NCI-H774 (cell line): ENCODE data around the gene CEACAM8.
"Not testable (repeated sequence)": the region's sequence is repeated elsewhere in the genome, so short reads cannot be mapped to it uniquely, and the experiment has no call there.

ENCODE experiments used
- DNase-seq: peaks from one replicate; lab custom pipeline; 2025; lab: John Stamatoyannopoulos, UW

CEACAM8 gene

DNA sequence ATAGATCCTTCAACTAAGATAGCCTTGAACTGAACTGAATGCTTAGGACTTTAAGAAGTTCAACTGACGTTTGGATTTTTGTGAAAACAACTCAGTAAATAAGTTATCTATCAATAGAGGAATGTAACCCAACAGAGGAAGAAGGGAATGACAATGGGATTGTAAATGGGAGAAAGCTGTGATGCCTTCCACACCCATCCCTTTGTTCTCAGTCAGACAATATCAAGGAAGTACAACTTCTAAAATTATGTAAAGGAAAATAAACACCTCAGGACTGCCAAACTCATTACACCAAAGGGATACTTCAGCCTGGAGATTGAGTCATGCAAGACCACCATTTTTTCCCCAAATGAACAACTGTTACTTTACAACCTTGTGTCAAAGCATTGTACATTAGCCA, 21.1 kb downstream of the CEACAM8 start:
- no peak for DNase-seq

- DNase-seq, result no peak
These were observed 23.6 kb downstream of the CEACAM8 start for GRCh38 chr19:42571116-42571515.

DNA sequence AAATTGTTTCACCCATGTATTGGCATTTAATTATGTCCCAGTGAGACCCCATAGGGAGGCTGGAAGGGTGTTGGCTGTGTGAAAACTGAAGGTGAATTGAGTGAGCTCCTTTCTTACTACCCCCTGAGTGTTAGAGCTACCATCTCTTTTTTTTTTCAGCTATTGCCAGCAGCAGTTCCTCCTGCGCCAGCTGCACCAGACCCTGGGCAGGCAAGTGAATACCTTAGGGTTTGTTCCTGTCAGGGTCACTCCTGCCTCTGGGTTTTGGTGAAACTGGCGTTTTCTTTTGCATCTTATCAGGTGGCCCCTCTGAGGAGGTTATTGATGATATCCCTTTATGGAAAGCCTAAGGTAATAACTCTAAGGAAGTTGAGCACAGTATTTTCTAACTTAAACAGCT, 25.5 kb downstream of the CEACAM8 start:
- DNase-seq, result no peak

DNA sequence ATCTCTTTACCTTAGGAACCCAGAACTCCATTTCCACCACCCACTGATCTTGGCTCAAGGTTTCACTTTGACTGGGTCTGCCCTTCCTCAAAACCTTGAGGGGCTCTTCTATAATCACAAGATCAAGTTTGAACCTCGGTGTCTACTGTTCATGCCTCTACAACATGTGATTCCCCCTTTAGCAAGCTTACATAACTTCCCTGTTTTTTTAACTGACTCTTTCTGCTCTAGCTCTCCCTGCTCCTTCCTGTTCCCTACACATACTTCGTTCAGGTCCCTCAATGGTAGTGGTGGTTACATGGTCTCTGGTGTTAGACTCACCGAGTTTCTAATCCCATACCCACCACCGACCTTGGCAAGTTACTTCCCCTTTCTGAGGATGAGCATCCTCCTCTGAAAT, 26.7 kb downstream of the CEACAM8 start:
- DNase-seq, result no peak

DNA sequence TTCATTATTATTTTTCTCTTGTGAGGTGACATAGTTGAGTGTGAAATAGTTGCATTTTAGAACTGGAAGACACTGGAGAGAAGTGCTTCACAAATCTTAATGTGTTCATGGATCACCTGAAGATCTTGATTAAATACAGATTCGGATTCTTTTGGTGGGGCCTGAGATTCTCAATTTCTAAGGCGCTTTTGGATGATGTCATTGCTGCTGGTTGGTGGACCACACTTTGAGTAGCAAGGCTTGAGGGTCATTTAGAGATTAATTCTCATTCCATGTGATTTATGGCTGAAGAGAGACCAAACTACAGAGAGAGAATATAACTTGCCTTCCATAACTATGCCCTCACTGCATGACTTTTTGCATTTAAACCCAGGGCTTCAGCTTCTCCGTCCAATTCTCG, 27.2 kb downstream of the CEACAM8 start:
- no peak for DNase-seq

- no peak for DNase-seq
These were observed 31.1 kb downstream of the CEACAM8 start for GRCh38 chr19:42563352-42564210.

DNA sequence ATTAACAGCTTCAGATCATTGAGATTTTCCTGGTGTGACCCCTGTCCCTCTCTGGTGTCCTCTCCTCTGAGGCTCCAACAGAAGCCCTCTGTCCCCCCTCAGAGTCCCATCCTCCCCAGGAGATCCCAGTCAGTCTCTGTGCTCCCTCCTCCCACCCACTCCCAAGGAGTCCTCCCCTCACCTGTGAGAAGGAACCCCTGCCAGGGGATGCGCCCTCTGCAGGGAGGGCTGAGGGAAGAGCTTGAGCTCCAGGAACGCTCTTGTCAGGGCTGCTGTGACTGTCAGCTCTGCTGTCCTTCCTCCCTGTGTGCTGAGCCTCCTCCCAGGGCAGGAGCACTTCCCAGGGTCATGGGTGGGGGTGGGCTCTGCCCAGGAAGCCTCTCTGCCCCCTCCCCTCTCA, 33.2 kb downstream of the CEACAM8 start:
- DNase-seq, result no peak

DNA sequence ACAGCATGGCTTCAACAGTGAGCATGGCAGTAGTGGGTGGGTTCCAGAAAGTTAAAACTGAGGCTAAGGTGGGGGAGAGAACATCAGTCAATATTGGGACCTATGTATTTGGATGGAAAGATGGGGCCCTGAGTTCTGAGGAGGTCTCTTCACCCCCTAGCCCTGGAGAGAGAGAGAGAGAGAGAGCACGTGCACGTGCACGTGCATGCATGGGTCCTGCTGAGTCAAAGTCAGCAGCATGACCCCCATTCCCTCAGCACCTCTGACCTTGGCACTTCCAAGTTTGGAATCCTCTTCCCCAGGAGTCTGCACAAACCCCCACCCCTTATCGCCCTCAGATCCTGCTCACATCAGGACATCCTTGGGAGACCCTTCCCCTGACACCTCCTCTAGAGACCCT, 34.0 kb downstream of the CEACAM8 start:
- no peak for DNase-seq

DNA sequence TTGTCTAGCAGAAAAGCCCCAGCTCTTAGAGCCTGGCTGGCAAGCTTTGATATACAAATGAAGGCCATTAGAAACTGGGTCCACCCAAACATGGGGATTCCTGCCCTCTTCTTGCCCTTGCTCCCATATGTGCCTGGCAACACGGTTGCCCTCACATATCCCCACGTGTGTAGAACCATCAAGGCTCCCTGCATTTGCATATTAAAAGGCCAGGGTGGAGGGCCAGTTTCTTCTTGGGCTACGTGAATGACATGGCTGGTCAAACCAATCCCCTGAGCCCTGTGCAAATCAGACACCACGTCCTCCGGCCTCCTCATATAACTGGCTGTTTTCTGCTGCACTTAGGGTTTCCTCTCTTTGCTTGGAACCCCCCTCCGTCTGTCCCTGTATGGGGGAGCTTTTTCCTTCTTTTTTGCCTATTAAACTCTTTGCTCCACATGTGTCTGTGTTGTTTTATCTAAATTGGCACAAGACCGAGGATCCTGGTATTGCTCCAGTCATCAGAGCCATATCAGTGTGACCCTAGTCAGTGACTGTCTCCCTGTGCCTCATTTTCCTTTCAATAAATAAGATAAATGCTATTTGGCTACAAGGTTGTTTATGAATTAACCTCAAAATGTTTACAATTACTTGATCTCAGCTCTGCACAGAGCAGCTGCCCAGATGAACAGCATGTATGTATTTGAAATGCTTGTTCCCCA, 36.1 kb downstream of the CEACAM8 start:
- DNase-seq, result no peak

- DNase-seq, result not testable (repeated sequence)
These were observed 37.3 kb downstream of the CEACAM8 start for GRCh38 chr19:42557386-42557871.

DNA sequence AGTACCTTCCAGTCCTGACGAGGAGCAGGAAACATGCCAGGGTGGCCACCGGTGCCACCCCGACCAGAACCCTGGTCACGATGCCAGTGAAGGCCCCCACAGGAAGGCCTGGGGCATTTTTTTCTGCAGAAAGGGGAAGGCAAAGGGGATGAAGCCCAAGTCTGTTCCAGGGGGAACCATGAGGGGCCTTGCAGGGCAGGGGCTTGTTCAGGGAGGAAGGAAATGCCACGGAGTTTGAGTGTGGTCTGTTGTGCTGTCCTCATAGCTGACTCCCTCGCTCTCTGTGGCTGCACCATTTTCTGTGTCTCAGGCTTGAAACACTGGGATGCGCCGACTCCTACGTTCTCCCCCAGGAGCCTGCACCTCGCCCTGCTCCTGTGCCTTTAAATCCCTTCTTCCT, 38.9 kb downstream of the CEACAM8 start:
- no peak for DNase-seq

GRCh38 chr19:42555317-42555716, 39.4 kb downstream of the CEACAM8 start:
- no peak for DNase-seq

DNA sequence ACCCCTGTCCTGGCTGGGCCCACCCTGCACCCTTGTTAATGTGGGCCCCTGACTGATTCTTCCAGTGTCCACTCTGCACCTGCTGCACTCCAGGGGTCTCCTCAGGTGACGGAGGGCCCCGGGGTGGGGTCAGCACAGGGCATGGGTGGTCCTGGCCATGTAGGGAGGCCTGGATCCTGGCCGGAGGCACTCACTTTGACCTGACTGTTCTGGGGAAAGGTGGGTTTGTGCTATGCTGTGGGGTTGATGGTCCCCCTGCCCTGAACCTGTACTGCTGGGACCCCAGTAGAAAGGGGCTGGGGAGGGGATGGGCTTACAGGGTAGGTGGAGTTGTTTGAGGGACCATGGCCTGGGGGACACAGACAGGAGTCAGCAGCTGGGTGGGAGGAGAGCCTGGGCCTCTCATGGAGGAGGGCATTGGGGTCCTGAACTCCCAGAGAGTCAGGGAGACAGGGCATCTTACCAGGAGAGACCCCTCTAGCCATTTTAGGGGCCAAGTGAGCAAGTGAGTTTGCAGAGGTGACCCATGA, 40.6 kb downstream of the CEACAM8 start:
- no peak for DNase-seq

DNA sequence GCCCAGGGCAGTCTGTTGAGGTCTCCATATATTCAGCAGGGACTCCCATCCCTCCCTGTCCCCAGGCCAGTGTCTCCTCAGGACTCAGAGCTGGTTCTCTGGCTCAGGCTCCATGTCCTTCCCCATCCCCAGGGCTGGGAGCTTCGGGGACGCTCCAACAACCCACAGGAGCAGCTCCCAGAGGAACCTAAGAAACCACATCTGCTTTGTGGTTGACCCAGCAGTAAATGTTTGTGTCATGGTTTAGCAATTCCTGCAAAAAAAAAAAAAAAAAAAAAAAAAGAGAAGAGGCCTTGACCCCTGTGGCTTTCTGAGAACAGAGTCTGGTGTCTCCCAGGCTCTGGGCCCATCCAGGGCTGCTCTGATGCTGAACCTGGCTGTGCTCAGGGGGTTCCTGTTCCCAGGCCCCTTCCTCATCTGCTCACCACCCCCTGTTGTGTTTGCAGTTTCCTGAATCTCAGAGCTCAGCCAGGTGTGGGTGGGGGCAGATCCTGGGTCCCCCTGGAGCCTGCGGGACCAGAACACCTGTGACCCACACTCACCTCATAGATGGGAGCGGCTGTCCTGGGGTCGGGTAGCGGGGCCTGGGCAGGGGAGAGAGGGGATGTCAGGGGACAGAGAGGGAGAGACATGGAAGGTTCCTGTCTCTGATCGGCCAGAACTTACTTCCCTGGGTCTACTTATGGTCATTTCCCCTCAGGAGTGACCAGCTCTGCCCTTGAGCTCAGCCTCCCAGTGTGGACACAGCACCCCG, 41.3 kb downstream of the CEACAM8 start:
- DNase-seq, result no peak

DNA sequence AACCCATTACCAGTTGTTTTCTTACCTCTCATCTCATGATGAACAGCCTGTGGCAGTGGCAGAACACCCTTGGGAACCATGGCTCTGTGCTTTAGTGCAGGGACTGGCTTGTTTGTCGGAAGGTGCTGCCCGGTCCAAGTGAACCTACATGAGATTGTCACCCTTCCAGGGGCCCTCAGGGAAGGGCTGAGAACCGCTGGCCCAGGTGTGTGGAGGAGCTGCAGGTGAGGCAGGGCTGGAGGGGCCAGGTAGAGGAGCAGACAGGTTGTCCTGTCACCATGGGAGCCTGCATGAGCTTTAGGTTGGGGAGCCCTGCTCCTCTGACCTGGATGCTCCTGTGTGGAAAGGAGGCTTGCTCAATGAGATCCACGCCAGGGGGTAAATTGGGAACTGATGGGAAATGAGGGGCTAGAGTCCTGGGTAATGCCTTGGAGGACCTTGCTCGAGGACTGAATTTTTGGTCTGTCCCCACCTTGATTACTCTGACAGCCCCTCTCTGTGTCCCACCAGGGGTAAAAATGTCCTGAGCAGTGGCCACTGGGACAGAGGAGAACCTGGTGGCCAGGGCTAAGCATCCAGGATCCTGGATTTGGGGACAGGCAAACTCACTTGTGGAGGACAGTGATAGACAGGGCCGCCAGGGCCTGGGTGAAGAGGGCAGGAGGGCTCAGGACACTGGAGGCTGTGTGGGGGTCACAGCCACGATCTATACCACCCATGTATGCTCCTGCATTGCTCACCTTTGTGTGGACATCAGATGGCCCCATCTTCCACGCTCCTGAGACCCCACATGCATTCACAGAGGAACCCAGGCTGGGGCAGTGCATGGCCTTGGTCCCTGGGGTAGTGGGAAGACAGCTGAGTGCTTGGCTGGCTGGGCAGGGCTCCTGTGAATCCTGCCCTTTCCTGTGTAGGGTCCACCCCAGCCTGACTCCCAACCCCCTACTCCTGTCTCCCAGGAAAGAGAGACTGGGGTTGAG, 42.3 kb downstream of the CEACAM8 start:
- no peak for DNase-seq

DNA sequence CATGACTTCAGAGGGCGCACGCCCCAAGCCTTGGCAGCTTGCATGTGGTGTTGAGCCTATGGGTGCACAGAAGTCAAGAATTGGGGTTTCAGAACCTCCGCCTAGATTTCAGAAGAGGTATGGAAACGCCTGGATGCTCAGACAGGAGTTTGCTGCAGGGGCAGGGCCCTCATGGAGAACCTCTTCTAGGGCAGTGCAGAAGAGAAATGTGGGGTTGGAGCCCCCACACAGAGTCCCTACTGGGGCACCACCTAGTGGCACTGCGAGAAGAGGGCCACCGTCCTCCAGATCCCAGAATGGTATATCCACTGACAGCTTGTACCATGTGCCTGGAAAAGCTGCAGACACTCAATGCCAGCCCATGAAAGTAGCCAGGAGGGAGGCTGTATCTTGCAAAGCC, 44.2 kb downstream of the CEACAM8 start:
- DNase-seq, result not testable (repeated sequence)

DNA sequence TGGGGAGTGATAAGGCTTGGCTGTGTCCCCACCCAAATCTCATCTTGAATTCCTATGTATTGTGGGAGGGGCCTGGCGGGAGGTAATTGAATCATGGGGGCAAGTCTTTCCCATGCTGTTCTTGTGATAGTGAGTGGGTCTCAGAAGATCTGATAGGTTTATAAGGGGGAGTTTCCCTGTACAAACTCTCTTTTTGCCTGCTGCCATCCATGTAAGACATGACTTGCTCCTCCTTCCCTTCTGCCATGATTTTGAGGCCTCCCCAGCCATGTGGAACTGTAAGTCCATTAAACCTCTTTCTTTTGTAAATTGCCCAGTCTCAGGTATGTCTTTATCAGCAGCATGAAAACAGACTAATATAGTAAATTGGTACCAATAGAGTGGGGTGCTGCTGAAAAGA, 45.7 kb downstream of the CEACAM8 start:
- not testable (repeated sequence) for DNase-seq

GRCh38 chr19:42548552-42548951, 46.2 kb downstream of the CEACAM8 start:
- DNase-seq, result no peak

- DNase-seq, result no peak
These were observed 46.8 kb downstream of the CEACAM8 start for GRCh38 chr19:42547929-42548328.

DNA sequence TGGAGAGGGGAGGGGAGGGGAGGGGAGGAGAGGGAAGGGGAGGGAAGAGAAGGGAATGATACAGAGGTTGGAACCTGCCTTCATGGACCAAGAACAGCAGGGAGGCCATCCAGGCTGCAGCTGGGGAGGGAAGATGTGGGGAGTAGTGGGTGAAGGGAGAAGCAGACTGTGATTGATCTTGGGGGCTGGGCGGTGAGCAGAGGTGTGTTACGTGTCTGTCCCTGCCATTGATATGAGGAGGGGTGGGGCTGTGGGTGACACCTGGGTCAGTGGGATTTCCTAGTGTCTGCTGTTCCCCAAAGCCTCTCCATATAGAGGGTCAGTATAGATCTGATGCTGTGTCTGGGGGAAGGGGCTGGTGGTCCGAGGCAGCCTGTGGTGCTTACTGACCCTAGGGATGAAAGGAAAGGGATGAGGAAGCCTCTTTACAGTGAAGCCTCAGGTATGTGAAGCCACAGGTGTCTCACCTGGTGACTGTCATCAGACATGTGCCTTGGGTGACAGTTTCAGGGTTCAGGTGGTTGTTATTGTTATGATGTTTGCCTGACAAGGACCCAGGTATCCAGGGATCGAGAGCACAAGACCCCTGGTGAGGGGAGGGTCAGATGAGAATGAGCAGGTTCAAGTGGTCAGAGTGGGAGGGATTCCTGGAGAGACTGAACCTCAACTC, 47.8 kb downstream of the CEACAM8 start:
- DNase-seq, result no peak

DNA sequence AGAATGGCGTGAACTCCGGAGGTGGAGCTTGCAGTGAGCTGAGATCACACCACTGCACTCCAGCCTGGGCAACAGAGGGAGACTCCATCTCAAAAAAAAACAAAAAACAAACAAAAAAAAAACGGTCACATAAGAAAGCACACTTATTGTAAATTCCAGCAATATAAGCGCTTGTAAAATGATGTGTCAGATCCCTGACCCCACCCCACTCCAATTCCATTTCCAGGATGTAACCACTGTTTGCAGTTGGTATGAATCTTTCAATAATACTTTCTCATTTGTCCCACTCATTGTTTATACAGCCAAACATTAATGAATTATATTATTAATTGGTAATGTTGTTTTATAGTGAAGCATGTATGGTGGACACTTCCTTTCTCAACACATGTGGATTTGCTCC, 50.6 kb downstream of the CEACAM8 start:
- DNase-seq, result no peak
